Esophagus muscularis mucosa (tissue), 3 donors: ENCODE results near the gene SLAMF7.

Experiments
- POLR2A ChIP-seq: fragments of 450-650 bp; IDR thresholded peaks from one replicate; pipeline ENCODE4 v1.6.1; 2017; ENCODE audit warnings: antibody characterized with exemption, moderate library complexity, mild to moderate bottlenecking, low read depth
- POLR2AphosphoS5 ChIP-seq, 2 donors: sonication (generic); formaldehyde crosslinking; IDR thresholded peaks; one replicate each; pipeline ENCODE4 v1.6.1; 2017; ENCODE audit warnings: antibody characterized with exemption in 2 of 2
- TF ChIP-seq, protein P1 (sequence below), 3 experiments: fragments of 200-600 bp in 2 of 3; fragments of 450-650 bp in 1 of 3; sonication (generic) in 2 of 3; IDR thresholded peaks; one replicate each; pipeline ENCODE4 v1.5.1; 2017 to 2019; ENCODE audit warnings: antibody characterized with exemption in 3 of 3, mild to moderate bottlenecking in 2 of 3, moderate library complexity in 1 of 3

DNA sequence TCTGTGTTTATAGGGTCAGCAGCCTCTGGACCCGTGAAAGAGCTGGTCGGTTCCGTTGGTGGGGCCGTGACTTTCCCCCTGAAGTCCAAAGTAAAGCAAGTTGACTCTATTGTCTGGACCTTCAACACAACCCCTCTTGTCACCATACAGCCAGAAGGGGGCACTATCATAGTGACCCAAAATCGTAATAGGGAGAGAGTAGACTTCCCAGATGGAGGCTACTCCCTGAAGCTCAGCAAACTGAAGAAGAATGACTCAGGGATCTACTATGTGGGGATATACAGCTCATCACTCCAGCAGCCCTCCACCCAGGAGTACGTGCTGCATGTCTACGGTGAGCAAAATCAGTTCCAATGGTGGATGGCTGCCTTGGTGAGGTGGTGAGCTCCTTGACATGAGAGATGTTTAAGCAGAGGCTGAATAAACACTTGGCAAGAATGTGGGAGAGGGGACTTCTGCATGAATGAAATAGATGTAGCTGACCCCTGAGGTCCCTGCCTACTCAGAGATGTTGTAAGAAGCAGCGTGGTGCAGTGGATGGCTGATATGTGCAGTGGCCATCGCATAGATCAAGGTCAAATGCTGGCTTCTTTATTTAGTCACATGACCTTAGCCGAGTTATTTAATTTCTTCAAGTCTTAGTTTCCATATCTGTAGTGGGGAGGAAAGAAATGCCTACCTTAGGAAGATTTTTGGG is 9.3 kb downstream of the SLAMF7 start:
- TF ChIP-seq POLR2A, result no peak
- TF ChIP-seq, protein P1, sequence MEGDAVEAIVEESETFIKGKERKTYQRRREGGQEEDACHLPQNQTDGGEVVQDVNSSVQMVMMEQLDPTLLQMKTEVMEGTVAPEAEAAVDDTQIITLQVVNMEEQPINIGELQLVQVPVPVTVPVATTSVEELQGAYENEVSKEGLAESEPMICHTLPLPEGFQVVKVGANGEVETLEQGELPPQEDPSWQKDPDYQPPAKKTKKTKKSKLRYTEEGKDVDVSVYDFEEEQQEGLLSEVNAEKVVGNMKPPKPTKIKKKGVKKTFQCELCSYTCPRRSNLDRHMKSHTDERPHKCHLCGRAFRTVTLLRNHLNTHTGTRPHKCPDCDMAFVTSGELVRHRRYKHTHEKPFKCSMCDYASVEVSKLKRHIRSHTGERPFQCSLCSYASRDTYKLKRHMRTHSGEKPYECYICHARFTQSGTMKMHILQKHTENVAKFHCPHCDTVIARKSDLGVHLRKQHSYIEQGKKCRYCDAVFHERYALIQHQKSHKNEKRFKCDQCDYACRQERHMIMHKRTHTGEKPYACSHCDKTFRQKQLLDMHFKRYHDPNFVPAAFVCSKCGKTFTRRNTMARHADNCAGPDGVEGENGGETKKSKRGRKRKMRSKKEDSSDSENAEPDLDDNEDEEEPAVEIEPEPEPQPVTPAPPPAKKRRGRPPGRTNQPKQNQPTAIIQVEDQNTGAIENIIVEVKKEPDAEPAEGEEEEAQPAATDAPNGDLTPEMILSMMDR (IDR thresholded peaks at IDR 0.05), result no peak
- no peak for TF ChIP-seq POLR2AphosphoS5 (IDR thresholded peaks at IDR 0.05)
